ENCODE measurements around the gene ENPP7. TPM values are rescaled to one million over a fixed set of nuclear protein-coding genes. Genes with fewer than 3 reads are reported as not detected.

Gene ENPP7
- total and polyA plus RNA-seq, 2 donors (not counting 3 experiments of a cell fraction or from before 2014, with no cell fraction given): not detected

DNA sequence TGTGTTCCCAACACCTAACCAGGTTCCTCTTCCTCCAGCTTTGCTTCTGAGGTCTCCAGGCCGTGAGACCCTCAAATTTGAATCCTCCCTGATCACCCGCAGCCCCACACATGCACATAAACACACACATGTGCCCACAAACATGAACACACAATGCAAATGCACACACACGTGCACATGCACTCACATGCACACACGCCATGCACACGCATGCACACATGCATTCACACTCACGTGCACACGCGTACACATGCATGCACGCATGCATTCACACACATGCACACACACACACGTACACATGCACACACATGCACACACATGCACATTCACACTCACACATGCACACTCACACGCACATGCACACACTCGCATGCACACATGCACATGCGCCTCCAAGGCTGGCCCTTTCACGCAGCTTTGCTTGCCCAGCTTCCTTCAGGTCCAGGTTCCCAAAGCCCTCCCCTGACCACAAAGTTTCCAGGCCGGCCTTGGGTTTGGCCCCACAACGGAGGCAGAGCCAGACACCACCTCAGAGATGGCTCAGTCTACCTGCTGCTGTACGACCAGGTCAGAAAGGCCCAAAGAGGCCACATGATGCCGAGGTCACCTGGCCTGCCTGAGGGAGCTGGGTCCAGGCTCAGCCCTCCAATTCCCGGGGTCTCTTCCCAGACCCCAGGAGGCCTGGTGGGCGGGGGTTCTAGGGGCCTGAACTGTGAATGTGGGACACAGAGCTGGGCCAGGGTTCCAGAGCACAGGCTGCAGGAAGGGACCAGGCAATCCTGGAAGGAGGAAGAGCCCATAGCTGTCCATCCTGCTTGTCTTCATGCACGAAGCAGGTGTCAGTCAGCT lies 39.5 kb upstream of the ENPP7 start:
- POLR2A ChIA-PET: no interaction called here

DNA sequence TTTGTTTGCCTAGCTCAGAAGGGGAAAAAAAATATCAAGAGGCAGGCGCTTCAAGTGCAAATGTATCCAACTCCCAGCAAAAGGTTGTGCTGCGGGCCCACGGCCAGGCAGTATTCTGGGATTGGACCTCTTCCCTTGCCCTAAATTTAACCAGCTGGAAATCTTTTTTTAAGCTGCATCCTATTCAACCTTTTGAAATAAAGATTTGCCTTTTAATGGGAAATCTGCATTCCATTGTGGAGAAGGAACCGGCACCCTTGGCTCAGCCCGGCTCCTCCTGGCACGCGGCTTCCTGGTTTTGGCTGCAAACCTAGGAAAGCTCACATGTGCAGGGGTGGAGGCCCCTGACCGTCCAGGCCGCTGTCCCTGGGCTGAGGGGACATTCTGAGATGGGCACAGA lies 38.8 kb upstream of the ENPP7 start:
- Histone ChIP-seq H3K27me3 (ENCODE audit: control insufficient read depth in 2 of 2, insufficient read depth in 2 of 2, low read length in 2 of 2) (no peaks in the 10 kb centered on the region), H4K20me1 (replicated peaks; ENCODE audit: control insufficient read depth, extremely low read depth, insufficient read depth, low read length) (no peaks in the 10 kb centered on the region), H3K4me3 (replicated peaks in 1 of 3; ENCODE audit: insufficient read depth in 1 of 3, low read depth in 1 of 3, low read length in 3 of 3) (no peak overlapping the region), H3K9ac (replicated peaks; ENCODE audit: extremely low read depth, insufficient read depth, low read length) (no peak overlapping the region), H2AFZ (ENCODE audit: low read depth, low read length) (no peak overlapping the region), H3K27ac (ENCODE audit: insufficient read depth, low read depth, low read length) (no peak overlapping the region), H3K36me3 (ENCODE audit: control insufficient read depth in 2 of 2, extremely low read depth in 1 of 2, insufficient read depth in 2 of 2, low read length in 2 of 2) (no peaks in the 10 kb centered on the region), H3K9me3 (replicated peaks; ENCODE audit: control insufficient read depth, insufficient read depth, low read length) (no peaks in the 10 kb centered on the region), H3K4me1 (ENCODE audit: control insufficient read depth, extremely low read depth, insufficient read depth, low read length) (peaks cover 3% of the 10 kb centered on the region), H3K79me2 (ENCODE audit: control insufficient read depth, insufficient read depth, low read length) (no peaks in the 10 kb centered on the region), H3K9me1 (replicated peaks; ENCODE audit: control insufficient read depth, extremely low read depth, insufficient read depth, low read length) (no peaks in the 10 kb centered on the region), H3K4me2 (ENCODE audit: insufficient read depth, low read length) (no peak overlapping the region)
- BruUV-seq (replicated peaks): no TSS peak
- intact Hi-C loops (cut with micrococcal nuclease) (no loop called here), dilution Hi-C loops (cut with MboI; ENCODE audit: extremely low pct_ligation_motif_present, low sequenced_read_pairs) (no loop called here)
- no peak for FAIRE-seq
- POLR2A ChIA-PET: no interaction called here
- TF ChIP-seq GATA2 (IDR thresholded peaks at IDR 0.05; ENCODE audit: insufficient read depth, insufficient read length, low read depth, low read length) (no peak), EZH2 (IDR thresholded peaks at IDR 0.05; ENCODE audit: borderline replicate concordance, low read depth, low read length, severe bottlenecking) (no peak), MYC (IDR thresholded peaks at IDR 0.05; ENCODE audit: low read depth, low read length) (no peak), FOS (IDR thresholded peaks at IDR 0.05; ENCODE audit: borderline replicate concordance, insufficient read depth, low read length) (no peak), JUN (IDR thresholded peaks at IDR 0.05; ENCODE audit: borderline replicate concordance, insufficient read depth, insufficient read length, low read depth) (no peak), POLR2AphosphoS5 (IDR thresholded peaks at IDR 0.05; ENCODE audit: insufficient read depth, low read depth, low read length) (no peak), POLR2A (IDR thresholded peaks at IDR 0.05; ENCODE audit: low read depth, low read length) (no peak)
- TF ChIP-seq, protein P1, sequence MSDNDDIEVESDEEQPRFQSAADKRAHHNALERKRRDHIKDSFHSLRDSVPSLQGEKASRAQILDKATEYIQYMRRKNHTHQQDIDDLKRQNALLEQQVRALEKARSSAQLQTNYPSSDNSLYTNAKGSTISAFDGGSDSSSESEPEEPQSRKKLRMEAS (IDR thresholded peaks at IDR 0.05; ENCODE audit: insufficient read depth, insufficient read length): no peak
- TF ChIP-seq, protein P2, sequence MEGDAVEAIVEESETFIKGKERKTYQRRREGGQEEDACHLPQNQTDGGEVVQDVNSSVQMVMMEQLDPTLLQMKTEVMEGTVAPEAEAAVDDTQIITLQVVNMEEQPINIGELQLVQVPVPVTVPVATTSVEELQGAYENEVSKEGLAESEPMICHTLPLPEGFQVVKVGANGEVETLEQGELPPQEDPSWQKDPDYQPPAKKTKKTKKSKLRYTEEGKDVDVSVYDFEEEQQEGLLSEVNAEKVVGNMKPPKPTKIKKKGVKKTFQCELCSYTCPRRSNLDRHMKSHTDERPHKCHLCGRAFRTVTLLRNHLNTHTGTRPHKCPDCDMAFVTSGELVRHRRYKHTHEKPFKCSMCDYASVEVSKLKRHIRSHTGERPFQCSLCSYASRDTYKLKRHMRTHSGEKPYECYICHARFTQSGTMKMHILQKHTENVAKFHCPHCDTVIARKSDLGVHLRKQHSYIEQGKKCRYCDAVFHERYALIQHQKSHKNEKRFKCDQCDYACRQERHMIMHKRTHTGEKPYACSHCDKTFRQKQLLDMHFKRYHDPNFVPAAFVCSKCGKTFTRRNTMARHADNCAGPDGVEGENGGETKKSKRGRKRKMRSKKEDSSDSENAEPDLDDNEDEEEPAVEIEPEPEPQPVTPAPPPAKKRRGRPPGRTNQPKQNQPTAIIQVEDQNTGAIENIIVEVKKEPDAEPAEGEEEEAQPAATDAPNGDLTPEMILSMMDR (IDR thresholded peaks at IDR 0.05; ENCODE audit: extremely low read depth in 1 of 2, insufficient read depth in 1 of 2, low read depth in 1 of 2, low read length in 2 of 2): no peak
- DNase-seq (ENCODE audit: low read depth, low spot score): no peak
- CTCF ChIA-PET: no interaction called here

More for the DNA sequence above, 39.5 kb upstream of the ENPP7 start:
- no peaks in the 10 kb centered on the region for H3K36me3 ChIP-seq (ENCODE audit: control insufficient read depth in 2 of 2, extremely low read depth in 1 of 2, insufficient read depth in 2 of 2, low read length in 2 of 2)
- BruUV-seq (replicated peaks): no TSS peak
- FAIRE-seq: no peak
- no peak overlapping the region for H3K4me2 ChIP-seq (ENCODE audit: insufficient read depth, low read length)
- no peak overlapping the region for H2AFZ ChIP-seq (ENCODE audit: low read depth, low read length)
- peaks cover 3% of the 10 kb centered on the region for H3K4me1 ChIP-seq (ENCODE audit: control insufficient read depth, extremely low read depth, insufficient read depth, low read length)
- DNase-seq (ENCODE audit: low read depth, low spot score): no peak
- dilution Hi-C loops (cut with MboI; ENCODE audit: extremely low pct_ligation_motif_present, low sequenced_read_pairs) (no loop called here), intact Hi-C loops (cut with micrococcal nuclease) (no loop called here)
- H3K9ac ChIP-seq (replicated peaks; ENCODE audit: extremely low read depth, insufficient read depth, low read length): no peak overlapping the region
- TF ChIP-seq EZH2 (IDR thresholded peaks at IDR 0.05; ENCODE audit: borderline replicate concordance, low read depth, low read length, severe bottlenecking) (no peak), FOS (IDR thresholded peaks at IDR 0.05; ENCODE audit: borderline replicate concordance, insufficient read depth, low read length) (no peak)
- no peaks in the 10 kb centered on the region for H3K9me1 ChIP-seq (replicated peaks; ENCODE audit: control insufficient read depth, extremely low read depth, insufficient read depth, low read length)
- H3K79me2 ChIP-seq (ENCODE audit: control insufficient read depth, insufficient read depth, low read length): no peaks in the 10 kb centered on the region
- CTCF ChIA-PET: no interaction called here
- no peaks in the 10 kb centered on the region for H3K27me3 ChIP-seq (ENCODE audit: control insufficient read depth in 2 of 2, insufficient read depth in 2 of 2, low read length in 2 of 2)
- no peak overlapping the region for H3K4me3 ChIP-seq (replicated peaks in 1 of 3; ENCODE audit: insufficient read depth in 1 of 3, low read depth in 1 of 3, low read length in 3 of 3)
- H3K9me3 ChIP-seq (replicated peaks; ENCODE audit: control insufficient read depth, insufficient read depth, low read length): no peaks in the 10 kb centered on the region
- H3K27ac ChIP-seq (ENCODE audit: insufficient read depth, low read depth, low read length): no peak overlapping the region
- no peaks in the 10 kb centered on the region for H4K20me1 ChIP-seq (replicated peaks; ENCODE audit: control insufficient read depth, extremely low read depth, insufficient read depth, low read length)

Measured in endothelial cell of umbilical vein (primary cell).